BLaER1 (cell line): ENCODE results near the gene CDON.

Source experiments
- H3K27ac ChIP-seq: shearing (Covaris generic); formaldehyde crosslinking; 2 replicates; pipeline ENCODE4 v1.8.1; 2022
- H3K27me3 ChIP-seq: shearing (Covaris generic); formaldehyde crosslinking; 2 replicates; pipeline ENCODE4 v1.8.1; 2022
- H3K36me3 ChIP-seq: shearing (Covaris generic); formaldehyde crosslinking; 2 replicates; pipeline ENCODE4 v1.8.1; 2022
- H3K4me1 ChIP-seq: shearing (Covaris generic); formaldehyde crosslinking; 2 replicates; pipeline ENCODE4 v1.8.1; 2022
- H3K4me2 ChIP-seq: shearing (Covaris generic); formaldehyde crosslinking; 2 replicates; pipeline ENCODE4 v1.8.1; 2022
- H3K4me3 ChIP-seq: shearing (Covaris generic); formaldehyde crosslinking; 2 replicates; pipeline ENCODE4 v1.8.1; 2022
- H3K9ac ChIP-seq: shearing (Covaris generic); formaldehyde crosslinking; 2 replicates; pipeline ENCODE4 v1.8.1; 2022
- H3K9me3 ChIP-seq: shearing (Covaris generic); formaldehyde crosslinking; 2 replicates; pipeline ENCODE4 v1.8.1; 2022
- H4K20me1 ChIP-seq: shearing (Covaris generic); formaldehyde crosslinking; 2 replicates; pipeline ENCODE4 v1.8.1; 2022
- Cebpa-rat ChIP-seq: shearing (Covaris generic); IDR thresholded peaks from 2 replicates; pipeline ENCODE4 v1.8.1; 2022

The CDON gene

GRCh38 chr11:125929445-125930075 is 133.1 kb downstream of the CDON start:
- no peaks in the 10 kb centered on the region for H3K27me3 ChIP-seq
- no peak overlapping the region for H3K4me3 ChIP-seq
- no peaks in the 10 kb centered on the region for H4K20me1 ChIP-seq
- H3K9ac ChIP-seq, result no peak overlapping the region
- H3K9me3 ChIP-seq, result no peaks in the 10 kb centered on the region
- no peak overlapping the region for H3K4me2 ChIP-seq
- H3K36me3 ChIP-seq, result no peaks in the 10 kb centered on the region
- TF ChIP-seq Cebpa-rat, result no peak
- no peak overlapping the region for H3K27ac ChIP-seq
- H3K4me1 ChIP-seq, result 0 out of 2 replicates have a peak, but pooled peaks cover 5% of the 10 kb centered on the region

- Histone ChIP-seq H3K4me3 (no peak overlapping the region), H3K27ac (no peak overlapping the region), H3K36me3 (no peaks in the 10 kb centered on the region), H3K9ac (no peak overlapping the region), H3K4me2 (no peak overlapping the region), H3K27me3 (no peaks in the 10 kb centered on the region), H3K9me3 (no peaks in the 10 kb centered on the region), H3K4me1 (0 out of 2 replicates have a peak, but pooled peaks cover 5% of the 10 kb centered on the region), H4K20me1 (no peaks in the 10 kb centered on the region)
- TF ChIP-seq Cebpa-rat, result no peak
Measured at GRCh38 chr11:125926682-125927081, 136.0 kb downstream of the CDON start.

DNA sequence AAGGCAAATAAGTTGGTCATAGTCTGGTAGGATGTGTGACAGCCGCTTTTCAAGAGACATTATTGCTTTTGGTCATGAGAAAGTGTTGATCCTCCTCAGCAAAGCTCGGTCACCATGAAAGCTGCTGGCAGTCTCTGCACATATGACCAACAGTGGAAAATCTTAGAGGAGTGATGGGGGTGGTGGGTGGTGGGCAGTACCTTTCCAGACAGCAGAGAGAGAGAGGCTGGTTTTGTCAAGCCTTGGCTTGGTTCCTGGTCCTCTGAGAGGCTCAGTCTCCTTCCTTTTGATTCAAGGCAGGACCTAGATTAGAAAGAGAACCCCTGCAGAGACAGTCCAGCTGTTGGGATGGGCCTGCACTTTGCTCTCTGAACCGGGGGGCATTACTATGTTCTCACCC is 136.9 kb downstream of the CDON start:
- H3K36me3 ChIP-seq, result no peaks in the 10 kb centered on the region
- no peaks in the 10 kb centered on the region for H4K20me1 ChIP-seq
- H3K4me2 ChIP-seq, result no peak overlapping the region
- no peaks in the 10 kb centered on the region for H3K9me3 ChIP-seq
- H3K27ac ChIP-seq, result no peak overlapping the region
- no peaks in the 10 kb centered on the region for H3K27me3 ChIP-seq
- H3K9ac ChIP-seq, result no peak overlapping the region
- TF ChIP-seq Cebpa-rat, result no peak
- no peak overlapping the region for H3K4me3 ChIP-seq
- 0 out of 2 replicates have a peak, but pooled peaks cover 5% of the 10 kb centered on the region for H3K4me1 ChIP-seq

DNA sequence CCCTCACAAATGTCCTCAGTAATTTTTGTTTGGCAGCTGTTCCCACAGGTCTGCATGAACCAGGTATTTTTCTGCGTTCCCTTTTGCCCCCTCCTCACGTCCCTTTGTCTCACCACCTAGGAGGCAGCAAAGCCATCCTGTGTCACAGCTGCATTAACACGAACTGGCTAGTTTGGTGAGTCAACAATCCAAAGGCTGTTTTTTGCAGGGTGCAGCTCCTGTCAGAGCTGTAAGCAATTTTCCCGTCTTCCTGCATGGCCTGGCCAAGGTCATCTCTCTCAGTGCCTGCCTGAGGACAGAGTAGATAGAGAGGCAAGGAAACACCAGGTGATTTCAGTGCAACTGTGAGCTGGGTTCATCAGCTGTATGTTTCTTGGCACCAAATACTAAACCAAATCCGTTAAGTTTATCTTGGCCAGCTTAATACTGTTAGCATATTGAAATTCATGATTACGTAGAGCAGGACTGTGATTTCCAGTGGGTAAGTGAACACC is 137.4 kb downstream of the CDON start:
- no peak overlapping the region for H3K27ac ChIP-seq
- no peaks in the 10 kb centered on the region for H3K9me3 ChIP-seq
- no peak overlapping the region for H3K4me3 ChIP-seq
- no peak overlapping the region for H3K4me2 ChIP-seq
- H3K9ac ChIP-seq, result no peak overlapping the region
- H3K4me1 ChIP-seq, result 0 out of 2 replicates have a peak, but pooled peaks cover 5% of the 10 kb centered on the region
- no peaks in the 10 kb centered on the region for H3K36me3 ChIP-seq
- no peak for TF ChIP-seq Cebpa-rat
- no peaks in the 10 kb centered on the region for H4K20me1 ChIP-seq
- no peaks in the 10 kb centered on the region for H3K27me3 ChIP-seq

GRCh38 chr11:125924384-125925007 is 138.2 kb downstream of the CDON start:
- H4K20me1 ChIP-seq, result no peaks in the 10 kb centered on the region

DNA sequence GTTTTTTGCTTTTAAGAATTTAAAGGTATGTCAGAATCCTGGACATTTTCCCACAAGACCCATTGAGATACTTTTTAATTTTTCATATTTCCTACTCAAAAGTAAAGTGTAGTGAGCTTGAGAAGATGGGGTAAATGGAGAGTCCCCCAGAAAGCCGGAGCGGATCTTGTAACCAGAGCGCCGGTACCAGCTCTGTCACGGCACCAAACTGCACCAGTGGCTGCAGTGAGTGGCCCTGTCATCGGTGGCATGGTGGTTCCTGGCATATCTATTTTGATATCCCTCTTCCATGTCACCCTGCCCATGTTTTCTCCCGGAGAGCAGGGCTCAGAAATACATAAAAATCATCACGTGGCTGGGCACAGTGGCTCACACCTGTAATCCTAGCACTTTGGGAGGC is 139.0 kb downstream of the CDON start:
- Histone ChIP-seq H3K27me3 (no peaks in the 10 kb centered on the region), H3K27ac (no peak overlapping the region), H3K4me2 (no peak overlapping the region), H3K4me3 (no peak overlapping the region), H3K4me1 (0 out of 2 replicates have a peak, but pooled peaks cover 5% of the 10 kb centered on the region), H3K36me3 (no peaks in the 10 kb centered on the region), H4K20me1 (no peaks in the 10 kb centered on the region), H3K9me3 (no peaks in the 10 kb centered on the region), H3K9ac (no peak overlapping the region)
- TF ChIP-seq Cebpa-rat, result no peak

More at GRCh38 chr11:125924384-125925007, 138.2 kb downstream of the CDON start:
- no peaks in the 10 kb centered on the region for H3K27me3 ChIP-seq
- H3K4me1 ChIP-seq, result 0 out of 2 replicates have a peak, but pooled peaks cover 5% of the 10 kb centered on the region
- H3K9ac ChIP-seq, result no peak overlapping the region
- no peak overlapping the region for H3K4me3 ChIP-seq
- no peak overlapping the region for H3K4me2 ChIP-seq
- no peaks in the 10 kb centered on the region for H3K36me3 ChIP-seq
- no peaks in the 10 kb centered on the region for H3K9me3 ChIP-seq
- no peak for TF ChIP-seq Cebpa-rat
- no peak overlapping the region for H3K27ac ChIP-seq

GRCh38 chr11:125923012-125923579 is 139.6 kb downstream of the CDON start:
- no peaks in the 10 kb centered on the region for H3K36me3 ChIP-seq
- H3K27me3 ChIP-seq, result no peaks in the 10 kb centered on the region
- H3K4me1 ChIP-seq, result 0 out of 2 replicates have a peak, but pooled peaks cover 5% of the 10 kb centered on the region
- no peak overlapping the region for H3K4me3 ChIP-seq
- no peak overlapping the region for H3K9ac ChIP-seq
- no peak overlapping the region for H3K4me2 ChIP-seq
- no peaks in the 10 kb centered on the region for H3K9me3 ChIP-seq
- no peaks in the 10 kb centered on the region for H4K20me1 ChIP-seq
- no peak for TF ChIP-seq Cebpa-rat
- no peak overlapping the region for H3K27ac ChIP-seq

DNA sequence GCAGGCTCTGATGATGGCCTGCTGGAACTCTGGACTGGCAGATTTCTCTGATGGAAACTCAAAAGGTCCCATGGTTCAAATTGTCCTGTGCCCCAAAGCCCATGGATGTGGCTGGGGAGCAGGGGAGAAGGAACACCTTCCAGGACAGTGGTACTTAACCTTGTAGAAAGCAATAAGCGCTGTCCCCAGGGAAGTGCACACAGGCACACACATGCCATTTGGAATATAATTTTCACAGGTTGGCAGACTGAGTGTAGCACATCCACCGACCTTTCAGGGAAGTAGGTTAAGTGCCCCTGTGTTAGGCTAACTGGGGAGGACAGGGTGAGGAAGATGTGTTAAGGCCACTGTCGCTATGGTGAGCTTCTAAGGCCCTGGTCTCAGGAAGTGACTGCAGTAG is 140.5 kb downstream of the CDON start:
- Histone ChIP-seq H4K20me1 (no peaks in the 10 kb centered on the region), H3K36me3 (no peaks in the 10 kb centered on the region), H3K27me3 (no peaks in the 10 kb centered on the region), H3K27ac (no peak overlapping the region), H3K9me3 (no peaks in the 10 kb centered on the region), H3K4me3 (no peak overlapping the region), H3K4me1 (0 out of 2 replicates have a peak, but pooled peaks cover 5% of the 10 kb centered on the region), H3K4me2 (no peak overlapping the region), H3K9ac (no peak overlapping the region)
- TF ChIP-seq Cebpa-rat, result no peak

DNA sequence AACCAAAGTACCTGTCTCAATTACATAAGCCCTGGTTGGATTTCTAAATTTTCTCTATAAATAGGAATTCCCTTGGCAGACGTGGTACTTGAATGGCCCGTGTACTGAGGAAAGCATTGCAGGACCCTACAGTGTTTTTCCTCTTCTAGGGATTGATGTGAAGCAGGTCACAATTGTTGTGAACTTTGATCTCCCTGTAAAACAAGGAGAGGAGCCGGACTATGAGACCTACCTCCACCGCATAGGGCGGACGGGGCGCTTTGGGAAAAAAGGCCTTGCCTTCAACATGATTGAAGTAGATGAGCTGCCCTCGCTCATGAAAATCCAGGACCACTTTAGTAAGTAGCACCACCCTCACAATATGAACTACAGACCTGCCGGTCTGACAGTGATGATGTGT is 141.6 kb downstream of the CDON start:
- no peaks in the 10 kb centered on the region for H3K27me3 ChIP-seq
- no peak overlapping the region for H3K9ac ChIP-seq
- no peak overlapping the region for H3K4me3 ChIP-seq

More for the DNA sequence above, 141.6 kb downstream of the CDON start:
- no peaks in the 10 kb centered on the region for H4K20me1 ChIP-seq
- H3K27ac ChIP-seq, result no peak overlapping the region
- TF ChIP-seq Cebpa-rat, result no peak
- H3K36me3 ChIP-seq, result no peaks in the 10 kb centered on the region
- no peaks in the 10 kb centered on the region for H3K9me3 ChIP-seq
- H3K4me2 ChIP-seq, result no peak overlapping the region
- H3K4me1 ChIP-seq, result 0 out of 2 replicates have a peak, but pooled peaks cover 3% of the 10 kb centered on the region
